ENCODE data around the gene VAV3. TPM values are rescaled to one million over a fixed set of nuclear protein-coding genes. Genes with fewer than 3 reads are reported as not detected.
A peak's percentile ranks its signal among the peaks of the same experiment; 100 is the strongest.
"Not testable (repeated sequence)": the region's sequence is repeated elsewhere in the genome, so short reads cannot be mapped to it uniquely, and the experiment has no call there.

The VAV3 gene, protein sequence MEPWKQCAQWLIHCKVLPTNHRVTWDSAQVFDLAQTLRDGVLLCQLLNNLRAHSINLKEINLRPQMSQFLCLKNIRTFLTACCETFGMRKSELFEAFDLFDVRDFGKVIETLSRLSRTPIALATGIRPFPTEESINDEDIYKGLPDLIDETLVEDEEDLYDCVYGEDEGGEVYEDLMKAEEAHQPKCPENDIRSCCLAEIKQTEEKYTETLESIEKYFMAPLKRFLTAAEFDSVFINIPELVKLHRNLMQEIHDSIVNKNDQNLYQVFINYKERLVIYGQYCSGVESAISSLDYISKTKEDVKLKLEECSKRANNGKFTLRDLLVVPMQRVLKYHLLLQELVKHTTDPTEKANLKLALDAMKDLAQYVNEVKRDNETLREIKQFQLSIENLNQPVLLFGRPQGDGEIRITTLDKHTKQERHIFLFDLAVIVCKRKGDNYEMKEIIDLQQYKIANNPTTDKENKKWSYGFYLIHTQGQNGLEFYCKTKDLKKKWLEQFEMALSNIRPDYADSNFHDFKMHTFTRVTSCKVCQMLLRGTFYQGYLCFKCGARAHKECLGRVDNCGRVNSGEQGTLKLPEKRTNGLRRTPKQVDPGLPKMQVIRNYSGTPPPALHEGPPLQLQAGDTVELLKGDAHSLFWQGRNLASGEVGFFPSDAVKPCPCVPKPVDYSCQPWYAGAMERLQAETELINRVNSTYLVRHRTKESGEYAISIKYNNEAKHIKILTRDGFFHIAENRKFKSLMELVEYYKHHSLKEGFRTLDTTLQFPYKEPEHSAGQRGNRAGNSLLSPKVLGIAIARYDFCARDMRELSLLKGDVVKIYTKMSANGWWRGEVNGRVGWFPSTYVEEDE
- total RNA-seq (2014; rRNA removed; shearing (Covaris generic)) = 72.8 and 96.6 TPM in 2 replicates

- DNase-seq (ENCODE audit: low read depth) = peak; percentile 57
Measured at GRCh38 chr1:107965110-107965991, at the start of gene VAV3. Gene VAV3, minus strand, starts transcription at chr1:107965180. Its CDS starts 311 bp downstream, at chr1:107964869.

GRCh38 chr1:108012553-108012952, 47.6 kb upstream of the VAV3 start:
- no peak for DNase-seq (ENCODE audit: low read depth)

- DNase-seq (ENCODE audit: low read depth) = no peak
Measured at GRCh38 chr1:108011295-108011694, 46.3 kb upstream of the VAV3 start.

DNA sequence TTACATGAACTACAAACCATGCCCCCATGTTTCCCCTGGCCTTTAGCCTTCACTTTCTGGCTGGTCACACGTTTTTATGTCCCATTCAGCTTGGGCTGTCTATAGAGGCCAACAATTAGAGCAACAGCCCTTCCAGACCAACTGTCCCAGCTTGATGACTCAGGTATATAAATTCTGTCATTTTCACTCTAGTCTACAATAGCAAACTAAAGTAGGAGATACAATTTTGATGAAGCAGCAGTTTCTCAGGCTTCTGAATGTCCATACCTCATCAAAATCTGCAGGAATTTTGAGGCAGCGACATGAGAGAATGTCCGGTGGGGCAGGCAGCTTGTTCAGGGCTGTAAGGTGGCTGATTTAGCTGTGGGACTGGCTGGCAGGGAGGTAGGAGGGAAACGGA, 45.6 kb upstream of the VAV3 start:
- DNase-seq (ENCODE audit: low read depth) = peak; percentile 28

DNA sequence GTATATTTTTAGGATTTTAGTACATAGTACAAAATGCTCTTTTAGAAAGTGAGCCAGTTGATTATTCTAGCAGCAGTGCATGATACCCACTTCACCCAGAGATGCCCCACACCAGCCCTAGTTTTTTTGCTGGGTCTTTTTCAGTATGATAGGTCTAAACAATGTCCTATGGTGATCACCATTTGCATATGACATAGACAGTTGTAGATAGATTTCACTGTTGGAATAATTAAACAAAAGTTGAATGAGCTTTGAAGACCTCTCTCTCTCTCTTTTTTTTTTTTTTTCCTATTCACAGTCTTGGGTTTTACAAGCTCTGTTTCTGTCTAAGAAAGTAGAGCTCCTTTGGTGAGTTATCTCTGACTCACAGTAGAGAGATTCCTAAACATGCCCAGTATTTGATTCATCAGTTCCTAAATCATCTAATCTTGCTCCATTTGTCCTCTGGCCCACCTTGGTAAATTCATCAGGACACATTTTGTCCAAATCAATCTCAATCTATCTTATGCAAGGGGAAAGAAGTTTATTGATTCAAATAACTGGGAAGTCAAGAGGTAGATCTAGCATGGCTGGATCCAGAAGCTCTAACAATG, 44.7 kb upstream of the VAV3 start:
- DNase-seq (ENCODE audit: low read depth) = peak; percentile 76

GRCh38 chr1:108007531-108007930, 42.6 kb upstream of the VAV3 start:
- DNase-seq (ENCODE audit: low read depth) = no peak

DNA sequence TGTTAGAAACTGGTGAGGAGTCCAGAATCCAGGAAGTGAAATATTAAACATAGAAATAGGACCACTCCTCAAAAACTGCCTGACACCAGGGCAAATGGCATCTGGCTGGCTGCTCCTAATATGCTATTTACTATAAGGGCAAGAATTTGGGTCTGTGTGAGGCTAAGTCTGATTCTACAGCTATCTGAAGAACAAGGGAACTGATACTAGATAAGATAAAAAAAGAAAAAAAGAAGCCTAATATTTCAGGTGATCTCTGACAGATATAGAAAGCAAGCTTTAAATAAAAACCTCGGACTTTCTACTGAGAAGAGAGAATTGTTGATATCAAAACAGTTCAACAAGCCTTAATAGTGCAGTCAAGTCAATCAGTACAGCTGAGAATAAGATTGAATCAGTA, 42.1 kb upstream of the VAV3 start:
- no peak for DNase-seq (ENCODE audit: low read depth)

GRCh38 chr1:108004919-108005318, 39.9 kb upstream of the VAV3 start:
- not testable (repeated sequence) for DNase-seq (ENCODE audit: low read depth)

DNA sequence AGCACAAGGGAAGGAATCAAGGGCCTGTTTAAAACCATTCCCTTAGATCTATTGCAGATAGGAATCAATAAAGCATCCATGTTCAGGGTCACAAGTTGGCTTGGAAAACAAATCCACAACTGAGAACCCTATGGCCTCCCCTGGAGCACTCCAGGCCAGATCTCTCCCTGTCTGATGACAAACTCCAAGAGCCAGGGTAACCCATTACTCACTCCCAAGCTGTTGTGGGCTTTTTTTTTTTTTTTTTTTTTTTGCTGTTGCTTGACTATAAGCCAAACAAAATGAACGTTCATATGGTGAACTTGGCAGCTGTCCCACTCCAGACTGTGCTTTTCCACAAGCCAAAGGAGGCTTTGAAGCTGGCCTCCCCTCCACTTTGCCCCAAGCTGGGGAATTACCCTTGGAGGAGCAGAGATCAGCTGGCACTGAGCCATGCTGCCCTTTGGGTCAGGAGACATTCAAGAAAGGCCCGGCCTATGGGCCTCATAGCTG, 35.7 kb upstream of the VAV3 start:
- peak; percentile 85 for DNase-seq (ENCODE audit: low read depth)

GRCh38 chr1:108000184-108000583, 35.2 kb upstream of the VAV3 start:
- no peak for DNase-seq (ENCODE audit: low read depth)

DNA sequence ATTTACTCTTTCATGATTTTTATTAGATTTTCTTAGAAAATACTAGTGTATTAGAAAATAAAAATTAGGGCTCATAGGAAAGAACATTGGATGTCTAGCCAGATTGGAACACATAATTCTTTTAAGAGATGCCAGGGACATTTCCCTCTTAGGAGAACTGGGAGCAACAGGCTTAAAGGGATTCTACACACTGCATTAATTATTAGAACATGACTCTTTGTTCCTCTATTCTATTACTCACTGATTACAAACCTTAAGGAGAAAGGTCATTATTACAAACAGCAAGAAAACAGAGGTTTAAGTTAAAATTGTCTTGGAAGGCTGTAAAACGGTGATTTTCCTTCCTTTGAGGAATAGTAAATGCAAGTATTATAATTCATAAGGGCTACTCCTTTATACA, 32.9 kb upstream of the VAV3 start:
- DNase-seq (ENCODE audit: low read depth) = no peak

DNA sequence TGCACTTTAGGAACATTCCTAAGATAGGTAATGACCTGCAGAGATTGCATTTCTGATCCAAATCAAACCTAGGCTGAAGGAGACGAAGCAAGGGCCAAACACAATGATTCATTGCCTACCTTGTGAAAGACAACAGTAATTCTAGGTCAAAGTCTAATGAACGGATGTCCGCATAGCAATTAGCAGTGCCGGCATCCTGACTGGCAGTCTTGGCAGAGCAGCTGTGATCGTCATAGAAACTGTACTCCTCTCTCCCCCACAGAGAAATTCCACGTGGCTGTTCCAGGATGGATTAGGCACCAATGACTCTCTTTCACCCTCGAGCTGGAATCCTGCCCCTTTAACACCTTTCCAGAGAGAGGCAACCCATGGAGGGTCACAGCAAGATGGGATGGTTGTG, 28.9 kb upstream of the VAV3 start:
- peak; percentile 46 for DNase-seq (ENCODE audit: low read depth)

DNA sequence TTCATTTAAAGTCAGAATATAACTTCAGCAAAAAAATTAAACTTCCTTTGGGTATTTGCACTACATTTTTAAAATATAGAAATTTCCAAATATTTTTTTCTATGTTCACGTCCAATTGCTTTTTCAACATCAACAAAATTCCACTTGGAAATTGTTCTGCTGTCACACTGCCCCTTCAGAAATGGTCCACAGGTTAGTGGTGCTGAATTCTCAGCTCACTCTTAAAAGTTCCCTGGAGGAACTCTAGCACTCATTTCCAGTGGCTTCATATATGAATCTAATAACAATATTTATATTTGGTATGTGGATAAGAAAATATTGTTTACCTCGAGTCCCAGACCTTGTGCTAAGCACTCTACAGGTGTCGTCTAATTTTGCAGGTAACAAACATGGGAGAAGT, 27.4 kb upstream of the VAV3 start:
- DNase-seq (ENCODE audit: low read depth) = no peak

- peak; percentile 58 for DNase-seq (ENCODE audit: low read depth)
Measured at GRCh38 chr1:107991371-107992066, 26.5 kb upstream of the VAV3 start.

- peak; percentile 43 for DNase-seq (ENCODE audit: low read depth)
Measured at GRCh38 chr1:107990606-107991005, 25.6 kb upstream of the VAV3 start.

DNA sequence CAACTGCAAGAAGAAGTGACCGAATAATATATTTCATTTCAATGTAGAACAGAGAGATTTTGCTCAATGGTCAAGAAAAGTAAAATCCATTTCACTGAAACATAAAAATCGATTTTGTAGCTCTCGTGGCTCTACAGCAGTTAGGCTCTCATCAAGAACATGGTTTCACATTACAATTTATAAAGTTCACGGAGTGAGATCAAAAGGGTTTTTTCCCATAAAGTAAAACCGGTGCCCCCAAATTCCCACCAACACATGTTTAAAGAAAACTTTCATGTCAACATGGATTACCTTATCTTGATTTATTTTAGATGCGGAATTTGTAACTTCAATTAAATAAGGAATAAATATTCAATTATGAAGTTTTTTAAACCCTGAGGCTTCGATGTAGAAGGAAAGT, 16.3 kb upstream of the VAV3 start:
- no peak for DNase-seq (ENCODE audit: low read depth)

- no peak for DNase-seq (ENCODE audit: low read depth)
Measured at GRCh38 chr1:107979926-107980325, 14.9 kb upstream of the VAV3 start.

DNA sequence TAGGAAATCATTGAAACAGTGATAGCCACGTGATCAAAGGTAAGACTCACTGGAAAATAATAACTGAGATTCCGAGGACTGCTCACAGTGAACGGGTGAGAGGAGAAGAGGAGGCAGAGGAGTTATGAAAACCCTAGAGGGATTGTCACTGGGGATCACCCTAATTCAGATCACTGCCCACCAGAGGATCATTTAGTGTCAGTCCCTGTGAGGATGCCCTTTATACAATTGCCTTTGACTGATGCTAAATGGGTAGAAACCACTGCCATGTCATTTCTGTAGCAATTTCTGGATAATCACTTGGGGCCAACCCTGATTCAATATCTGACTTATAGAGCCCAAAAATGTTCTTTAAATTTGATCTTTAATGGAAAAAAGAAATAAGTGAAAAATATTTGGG, 14.1 kb upstream of the VAV3 start:
- DNase-seq (ENCODE audit: low read depth) = no peak

DNA sequence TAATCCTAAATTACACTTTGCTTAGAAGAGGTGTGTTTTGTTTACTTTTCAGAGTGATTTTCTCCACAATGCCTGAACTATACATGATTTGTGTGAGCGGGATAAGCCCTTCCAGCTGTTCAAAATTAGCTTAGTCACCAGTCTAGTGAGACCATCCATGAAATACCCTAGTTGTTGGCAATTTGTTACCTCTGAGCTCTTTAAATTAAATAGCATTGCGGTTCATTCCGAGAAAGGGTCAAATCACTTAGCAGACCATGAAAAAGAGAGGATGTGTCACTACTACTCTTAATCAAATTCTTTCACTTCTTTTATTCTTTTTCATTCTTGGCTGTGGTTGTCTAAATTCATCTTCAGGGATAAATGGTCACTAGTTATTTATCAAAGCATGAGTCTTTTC, 11.9 kb upstream of the VAV3 start:
- DNase-seq (ENCODE audit: low read depth) = peak; percentile 28

GRCh38 chr1:107976431-107976830, 11.5 kb upstream of the VAV3 start:
- DNase-seq (ENCODE audit: low read depth) = no peak

- no peak for DNase-seq (ENCODE audit: low read depth)
Measured at GRCh38 chr1:107975851-107976250, 10.9 kb upstream of the VAV3 start.
